Liver (tissue), 9 donors: ENCODE results near the gene H2AZ2. TPM values are rescaled to one million over a fixed set of nuclear protein-coding genes. Genes with fewer than 3 reads are reported as not detected.

Experiments
- DNase-seq: peaks from one replicate; pipeline ENCODE4 v3.0.0-alpha.2; 2017; ENCODE audit warnings: low spot score
- H3K27ac ChIP-seq, 2 donors: one replicate each; pipeline ENCODE4 v1.7.0; 2013; ENCODE audit warnings: inconsistent platforms in 2 of 2, low read length in 2 of 2, control low read depth in 1 of 2, low read depth in 1 of 2, mild to moderate bottlenecking in 1 of 2
- H3K27me3 ChIP-seq, 4 donors: one replicate each; pipeline versions ENCODE4 v1.6.1 to v1.7.0; 2013; ENCODE audit warnings: low read length in 3 of 4, inconsistent platforms in 1 of 4, mild to moderate bottlenecking in 1 of 4, moderate library complexity in 1 of 4; ENCODE audit not compliant: control insufficient read depth in 4 of 4, insufficient read depth in 4 of 4
- H3K36me3 ChIP-seq, 4 donors: one replicate each; pipeline versions ENCODE4 v1.6.1 to v1.7.0; 2013; ENCODE audit warnings: low read length in 3 of 4, mild to moderate bottlenecking in 3 of 4, low read depth in 1 of 4, moderate library complexity in 1 of 4; ENCODE audit not compliant: control insufficient read depth in 4 of 4, insufficient read depth in 3 of 4
- H3K4me1 ChIP-seq, 4 donors: one replicate each; pipeline versions ENCODE4 v1.6.1 to v1.7.0; 2013; ENCODE audit warnings: low read length in 3 of 4, mild to moderate bottlenecking in 3 of 4, moderate library complexity in 1 of 4; ENCODE audit not compliant: control insufficient read depth in 4 of 4, insufficient read depth in 4 of 4
- H3K4me3 ChIP-seq, 3 donors: one replicate each; pipeline versions ENCODE4 v1.6.1 to v1.7.0; 2013; ENCODE audit warnings: low read length in 3 of 3, control low read depth in 1 of 3, low read depth in 1 of 3, mild to moderate bottlenecking in 1 of 3
- H3K9ac ChIP-seq, 2 donors: one replicate each; pipeline ENCODE4 v1.7.0; 2013; ENCODE audit warnings: low read length in 2 of 2, mild to moderate bottlenecking in 2 of 2, moderate library complexity in 2 of 2, control low read depth in 1 of 2, low read depth in 1 of 2
- H3K9me3 ChIP-seq, 4 donors: one replicate each; pipeline versions ENCODE4 v1.6.1 to v1.7.0; 2013; ENCODE audit warnings: low read length in 3 of 4; ENCODE audit not compliant: control insufficient read depth in 4 of 4
- EGR1 ChIP-seq, 2 donors: IDR thresholded peaks; 2 replicates each; pipeline ENCODE4 v1.6.1; 2016 to 2018; ENCODE audit warnings: antibody characterized with exemption in 2 of 2, low read depth in 2 of 2
- FOXA1 ChIP-seq: IDR thresholded peaks from 2 replicates; pipeline ENCODE4 v1.6.1; 2016; ENCODE audit warnings: antibody characterized with exemption
- FOXA2 ChIP-seq: IDR thresholded peaks from 2 replicates; pipeline ENCODE4 v1.6.1; 2016; ENCODE audit warnings: antibody characterized with exemption
- GABPA ChIP-seq, 2 donors: IDR thresholded peaks in 1 of 2; conservative IDR thresholded peaks in 1 of 2; 2 replicates each; pipeline ENCODE4 v1.6.1; 2016; ENCODE audit warnings: antibody characterized with exemption in 2 of 2, mild to moderate bottlenecking in 1 of 2, moderate library complexity in 1 of 2
- HNF4A ChIP-seq, 2 donors: conservative IDR thresholded peaks; 2 replicates each; pipeline ENCODE4 v1.6.1; 2016; ENCODE audit warnings: antibody characterized with exemption in 2 of 2, mild to moderate bottlenecking in 2 of 2
- HNF4G ChIP-seq: IDR thresholded peaks from 2 replicates; pipeline ENCODE4 v1.6.1; 2016; ENCODE audit warnings: antibody characterized with exemption
- JUND ChIP-seq, 2 donors: IDR thresholded peaks; 2 replicates each; pipeline ENCODE4 v1.6.1; 2016; ENCODE audit warnings: antibody characterized with exemption in 2 of 2
- NR2F2 ChIP-seq: IDR thresholded peaks from 2 replicates; pipeline ENCODE4 v1.6.1; 2016; ENCODE audit warnings: antibody characterized with exemption
- RAD21 ChIP-seq, 2 donors: IDR thresholded peaks; 2 replicates each; pipeline ENCODE4 v1.6.1; 2016; ENCODE audit warnings: antibody characterized with exemption in 2 of 2, mild to moderate bottlenecking in 2 of 2
- RXRA ChIP-seq, 2 donors: IDR thresholded peaks; 2 replicates each; pipeline ENCODE4 v1.6.1; 2017 to 2018; ENCODE audit warnings: antibody characterized with exemption in 2 of 2, mild to moderate bottlenecking in 1 of 2
- SP1 ChIP-seq: IDR thresholded peaks from 2 replicates; pipeline ENCODE4 v1.6.1; 2018; ENCODE audit warnings: antibody characterized with exemption, mild to moderate bottlenecking
- TAF1 ChIP-seq: conservative IDR thresholded peaks from 2 replicates; pipeline ENCODE4 v1.6.1; 2016; ENCODE audit warnings: antibody characterized with exemption, mild to moderate bottlenecking
- YY1 ChIP-seq: IDR thresholded peaks from 2 replicates; pipeline ENCODE4 v1.6.1; 2016; ENCODE audit warnings: antibody characterized with exemption, mild to moderate bottlenecking
- whole genome bisulfite sequencing: extraction: QIAGEN DNeasy Blood & Tissue Kit; methylation state at CpG from one replicate; pipeline ENCODE4 v1.1.7; 2013; 5-methylcytosine and 5-hydroxymethylcytosine counted together
- polyA plus RNA-seq, 2 donors: library from polyadenylated mRNA; stranded (reverse) in 1 of 2; unstranded in 1 of 2; fragments of 200-250 nt in 1 of 2; fragments of >200 nt in 1 of 2; fragmentation: Nextera tagmentation in 1 of 2; extraction: Ambion mirVana in 1 of 2; gene quantifications; one replicate each; pipeline versions ENCODE4 v1.2.1 to v1.2.3, GENCODE V29; 2013 to 2015
- total RNA-seq, 2 donors: library from RNA; depleted of rRNA; stranded (reverse); fragments of >200 nt; gene quantifications; one replicate each; pipeline ENCODE4 v1.2.3, GENCODE V29; 2014
- TF ChIP-seq, protein P1 (sequence below): IDR thresholded peaks from 2 replicates; pipeline ENCODE4 v1.6.1; 2016; ENCODE audit warnings: antibody characterized with exemption
- TF ChIP-seq, protein P2 (sequence below): fragments of 150-350 bp; IDR thresholded peaks from 2 replicates; pipeline ENCODE4 v1.5.1; 2017; ENCODE audit warnings: improper control_type of control experiment, low read depth, low read length; ENCODE audit not compliant: missing input control
- TF ChIP-seq, protein P3 (sequence below): IDR thresholded peaks from 2 replicates; pipeline ENCODE4 v1.6.1; 2016; ENCODE audit warnings: antibody characterized with exemption
- TF ChIP-seq, protein P4 (sequence below): IDR thresholded peaks from 2 replicates; pipeline ENCODE4 v1.6.1; 2016; ENCODE audit warnings: antibody characterized with exemption
- TF ChIP-seq, protein P5 (sequence below): IDR thresholded peaks from 2 replicates; pipeline ENCODE4 v1.6.1; 2016; ENCODE audit warnings: antibody characterized with exemption, mild to moderate bottlenecking
- donor health status: healthy.
- donor health status: healthy.
- donor health status: healthy.
- donor health status: healthy.
- donor health status: healthy.

The H2AZ2 gene
- total and polyA plus RNA-seq, 4 donors, result 51.3 to 182 (median 69.5) TPM

DNA sequence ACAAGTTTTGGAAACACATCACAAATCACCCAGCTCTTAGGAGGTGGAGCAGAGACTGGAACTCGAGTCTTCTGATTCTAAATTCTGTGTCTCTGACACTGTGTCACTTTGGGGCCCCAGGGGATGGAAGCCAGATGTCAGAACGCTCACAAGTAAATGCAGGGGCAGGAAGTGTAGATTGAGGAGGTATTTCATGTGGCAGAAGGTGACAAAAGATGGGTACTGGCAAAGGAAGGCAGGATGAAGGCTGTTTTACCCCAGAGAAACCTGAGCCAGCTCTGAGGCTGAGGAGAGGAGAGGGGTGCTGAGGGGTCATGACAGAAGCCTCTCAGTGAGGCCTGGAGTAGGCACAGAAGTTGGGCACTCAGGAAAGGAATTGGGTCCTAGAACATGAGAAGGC lies 43.5 kb upstream of the H2AZ2 start (continued):
- TF ChIP-seq FOXA1 (no peak), TAF1 (no peak), GABPA (IDR thresholded peaks at IDR 0.05 in 1 of 2, conservative IDR thresholded peaks at IDR 0.05 in 1 of 2) (no peak), RXRA (IDR thresholded peaks at IDR 0.05) (no peak), EGR1 (IDR thresholded peaks at IDR 0.05; ENCODE audit: low read depth in 2 of 2) (no peak)
- TF ChIP-seq, protein P1, sequence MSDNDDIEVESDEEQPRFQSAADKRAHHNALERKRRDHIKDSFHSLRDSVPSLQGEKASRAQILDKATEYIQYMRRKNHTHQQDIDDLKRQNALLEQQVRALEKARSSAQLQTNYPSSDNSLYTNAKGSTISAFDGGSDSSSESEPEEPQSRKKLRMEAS, result no peak

DNA sequence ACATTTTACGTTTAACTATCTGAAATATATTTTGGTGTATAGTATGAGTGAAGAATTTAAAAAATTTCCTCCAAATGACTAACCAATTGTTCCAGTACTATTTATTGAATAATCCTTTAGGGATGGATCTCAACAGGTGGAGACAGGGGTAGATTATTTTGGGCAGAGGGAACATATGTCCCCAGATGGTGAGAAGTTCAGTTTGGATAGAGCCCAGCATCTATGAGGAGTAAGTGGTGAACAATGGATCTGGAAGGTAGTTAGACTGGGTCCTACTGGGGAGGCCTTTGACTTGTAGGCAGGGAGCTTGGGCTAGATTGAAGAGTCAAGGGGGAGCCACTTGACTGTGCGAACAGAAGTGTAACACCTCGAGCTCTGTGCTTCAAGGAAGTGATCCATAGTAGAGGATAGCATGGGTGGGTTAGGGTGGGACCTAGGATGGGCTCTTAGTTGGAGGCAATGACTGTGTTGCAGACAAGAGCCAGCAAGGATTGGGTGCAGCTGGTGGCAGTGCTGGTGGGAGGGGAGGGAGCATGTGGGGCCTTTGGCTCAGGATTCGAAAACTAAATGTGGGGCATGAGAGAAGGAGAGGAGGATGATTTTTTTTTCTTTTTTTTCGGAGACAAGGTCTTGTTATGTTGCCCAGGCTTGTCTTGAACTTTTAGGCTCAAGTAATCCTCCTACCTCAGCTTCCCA lies 41.3 kb upstream of the H2AZ2 start:
- Histone ChIP-seq H3K27ac (no peak overlapping the region), H3K4me1 (peaks cover 5 to 25% (median 20%) of the 10 kb centered on the region in 4 donors), H3K9ac (no peak overlapping the region), H3K4me3 (no peak overlapping the region), H3K27me3 (no peaks in the 10 kb centered on the region), H3K9me3 (no peaks in the 10 kb centered on the region), H3K36me3 (no peaks in the 10 kb centered on the region)
- DNase-seq, result no peak
- TF ChIP-seq FOXA1, result no peak
- no peak for TF ChIP-seq RXRA (IDR thresholded peaks at IDR 0.05)
- TF ChIP-seq NR2F2, result no peak
- TF ChIP-seq, protein P2, sequence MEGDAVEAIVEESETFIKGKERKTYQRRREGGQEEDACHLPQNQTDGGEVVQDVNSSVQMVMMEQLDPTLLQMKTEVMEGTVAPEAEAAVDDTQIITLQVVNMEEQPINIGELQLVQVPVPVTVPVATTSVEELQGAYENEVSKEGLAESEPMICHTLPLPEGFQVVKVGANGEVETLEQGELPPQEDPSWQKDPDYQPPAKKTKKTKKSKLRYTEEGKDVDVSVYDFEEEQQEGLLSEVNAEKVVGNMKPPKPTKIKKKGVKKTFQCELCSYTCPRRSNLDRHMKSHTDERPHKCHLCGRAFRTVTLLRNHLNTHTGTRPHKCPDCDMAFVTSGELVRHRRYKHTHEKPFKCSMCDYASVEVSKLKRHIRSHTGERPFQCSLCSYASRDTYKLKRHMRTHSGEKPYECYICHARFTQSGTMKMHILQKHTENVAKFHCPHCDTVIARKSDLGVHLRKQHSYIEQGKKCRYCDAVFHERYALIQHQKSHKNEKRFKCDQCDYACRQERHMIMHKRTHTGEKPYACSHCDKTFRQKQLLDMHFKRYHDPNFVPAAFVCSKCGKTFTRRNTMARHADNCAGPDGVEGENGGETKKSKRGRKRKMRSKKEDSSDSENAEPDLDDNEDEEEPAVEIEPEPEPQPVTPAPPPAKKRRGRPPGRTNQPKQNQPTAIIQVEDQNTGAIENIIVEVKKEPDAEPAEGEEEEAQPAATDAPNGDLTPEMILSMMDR, result no peak
- TF ChIP-seq HNF4A (conservative IDR thresholded peaks at IDR 0.05), result no peak
- no peak for TF ChIP-seq YY1
- 91% methylated on average over 5 of the region's 5 CpGs for WGBS

DNA sequence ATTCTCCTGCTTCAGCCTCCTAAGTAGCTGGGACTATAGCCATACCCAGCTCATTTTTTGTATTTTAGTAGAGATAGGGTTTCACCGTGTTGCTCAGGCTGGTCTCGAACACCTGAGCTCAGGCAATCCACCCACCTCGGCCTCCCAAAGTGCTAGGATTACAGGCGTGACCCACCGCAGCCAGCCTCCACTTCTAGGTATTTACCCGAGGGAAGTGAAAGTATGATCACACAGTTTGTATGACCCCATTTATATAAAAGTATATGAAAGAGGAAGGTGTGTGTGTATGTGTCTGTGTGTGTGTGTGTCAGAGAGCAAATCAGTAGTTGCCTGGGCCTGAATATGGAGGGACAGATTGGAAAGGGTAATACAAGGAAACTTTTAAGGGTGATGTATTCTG lies 39.4 kb upstream of the H2AZ2 start:
- Histone ChIP-seq H3K27ac (no peak overlapping the region), H3K9me3 (no peaks in the 10 kb centered on the region), H3K27me3 (no peaks in the 10 kb centered on the region), H3K9ac (no peak overlapping the region), H3K4me3 (no peak overlapping the region), H3K4me1 (peaks cover 1 to 33% (median 30%) of the 10 kb centered on the region in 4 donors), H3K36me3 (no peaks in the 10 kb centered on the region)
- TF ChIP-seq RAD21 (IDR thresholded peaks at IDR 0.05), result no peak
- TF ChIP-seq, protein P2, result no peak
- no peak for TF ChIP-seq NR2F2
- TF ChIP-seq SP1, result no peak
- no peak for TF ChIP-seq YY1
- no peak for TF ChIP-seq EGR1 (IDR thresholded peaks at IDR 0.05; ENCODE audit: low read depth in 2 of 2)
- no peak for TF ChIP-seq HNF4G
- TF ChIP-seq, protein P3, sequence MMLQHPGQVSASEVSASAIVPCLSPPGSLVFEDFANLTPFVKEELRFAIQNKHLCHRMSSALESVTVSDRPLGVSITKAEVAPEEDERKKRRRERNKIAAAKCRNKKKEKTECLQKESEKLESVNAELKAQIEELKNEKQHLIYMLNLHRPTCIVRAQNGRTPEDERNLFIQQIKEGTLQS, result no peak
- TF ChIP-seq JUND (IDR thresholded peaks at IDR 0.05), result no peak
- TF ChIP-seq, protein P4, sequence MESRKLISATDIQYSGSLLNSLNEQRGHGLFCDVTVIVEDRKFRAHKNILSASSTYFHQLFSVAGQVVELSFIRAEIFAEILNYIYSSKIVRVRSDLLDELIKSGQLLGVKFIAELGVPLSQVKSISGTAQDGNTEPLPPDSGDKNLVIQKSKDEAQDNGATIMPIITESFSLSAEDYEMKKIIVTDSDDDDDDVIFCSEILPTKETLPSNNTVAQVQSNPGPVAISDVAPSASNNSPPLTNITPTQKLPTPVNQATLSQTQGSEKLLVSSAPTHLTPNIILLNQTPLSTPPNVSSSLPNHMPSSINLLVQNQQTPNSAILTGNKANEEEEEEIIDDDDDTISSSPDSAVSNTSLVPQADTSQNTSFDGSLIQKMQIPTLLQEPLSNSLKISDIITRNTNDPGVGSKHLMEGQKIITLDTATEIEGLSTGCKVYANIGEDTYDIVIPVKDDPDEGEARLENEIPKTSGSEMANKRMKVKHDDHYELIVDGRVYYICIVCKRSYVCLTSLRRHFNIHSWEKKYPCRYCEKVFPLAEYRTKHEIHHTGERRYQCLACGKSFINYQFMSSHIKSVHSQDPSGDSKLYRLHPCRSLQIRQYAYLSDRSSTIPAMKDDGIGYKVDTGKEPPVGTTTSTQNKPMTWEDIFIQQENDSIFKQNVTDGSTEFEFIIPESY, result no peak
- TF ChIP-seq, protein P5, sequence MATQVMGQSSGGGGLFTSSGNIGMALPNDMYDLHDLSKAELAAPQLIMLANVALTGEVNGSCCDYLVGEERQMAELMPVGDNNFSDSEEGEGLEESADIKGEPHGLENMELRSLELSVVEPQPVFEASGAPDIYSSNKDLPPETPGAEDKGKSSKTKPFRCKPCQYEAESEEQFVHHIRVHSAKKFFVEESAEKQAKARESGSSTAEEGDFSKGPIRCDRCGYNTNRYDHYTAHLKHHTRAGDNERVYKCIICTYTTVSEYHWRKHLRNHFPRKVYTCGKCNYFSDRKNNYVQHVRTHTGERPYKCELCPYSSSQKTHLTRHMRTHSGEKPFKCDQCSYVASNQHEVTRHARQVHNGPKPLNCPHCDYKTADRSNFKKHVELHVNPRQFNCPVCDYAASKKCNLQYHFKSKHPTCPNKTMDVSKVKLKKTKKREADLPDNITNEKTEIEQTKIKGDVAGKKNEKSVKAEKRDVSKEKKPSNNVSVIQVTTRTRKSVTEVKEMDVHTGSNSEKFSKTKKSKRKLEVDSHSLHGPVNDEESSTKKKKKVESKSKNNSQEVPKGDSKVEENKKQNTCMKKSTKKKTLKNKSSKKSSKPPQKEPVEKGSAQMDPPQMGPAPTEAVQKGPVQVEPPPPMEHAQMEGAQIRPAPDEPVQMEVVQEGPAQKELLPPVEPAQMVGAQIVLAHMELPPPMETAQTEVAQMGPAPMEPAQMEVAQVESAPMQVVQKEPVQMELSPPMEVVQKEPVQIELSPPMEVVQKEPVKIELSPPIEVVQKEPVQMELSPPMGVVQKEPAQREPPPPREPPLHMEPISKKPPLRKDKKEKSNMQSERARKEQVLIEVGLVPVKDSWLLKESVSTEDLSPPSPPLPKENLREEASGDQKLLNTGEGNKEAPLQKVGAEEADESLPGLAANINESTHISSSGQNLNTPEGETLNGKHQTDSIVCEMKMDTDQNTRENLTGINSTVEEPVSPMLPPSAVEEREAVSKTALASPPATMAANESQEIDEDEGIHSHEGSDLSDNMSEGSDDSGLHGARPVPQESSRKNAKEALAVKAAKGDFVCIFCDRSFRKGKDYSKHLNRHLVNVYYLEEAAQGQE, result no peak
- TF ChIP-seq, protein P1, result no peak
- TF ChIP-seq FOXA1, result no peak
- TF ChIP-seq FOXA2, result no peak
- no peak for TF ChIP-seq TAF1
- no peak for TF ChIP-seq RXRA (IDR thresholded peaks at IDR 0.05)
- no peak for TF ChIP-seq GABPA (IDR thresholded peaks at IDR 0.05 in 1 of 2, conservative IDR thresholded peaks at IDR 0.05 in 1 of 2)
- TF ChIP-seq HNF4A (conservative IDR thresholded peaks at IDR 0.05), result no peak
- DNase-seq, result no peak
- 87% methylated on average over 6 of the region's 6 CpGs for WGBS
